VCaP (cell line): ENCODE results near the gene SLC16A4.
A peak's percentile ranks its signal among the peaks of the same experiment; 100 is the strongest.
"Not testable (repeated sequence)": the region's sequence is repeated elsewhere in the genome, so short reads cannot be mapped to it uniquely, and the experiment has no call there.

Experiments
- H3K27ac ChIP-seq: fragments of 450-650 bp; 2 replicates; pipeline ENCODE4 v1.5.1; 2017
- CTCF ChIP-seq: fragments of 450-650 bp; conservative IDR thresholded peaks from 2 replicates; pipeline ENCODE4 v1.5.1; 2017; ENCODE audit warnings: mild to moderate bottlenecking, moderate library complexity

SLC16A4 gene

DNA sequence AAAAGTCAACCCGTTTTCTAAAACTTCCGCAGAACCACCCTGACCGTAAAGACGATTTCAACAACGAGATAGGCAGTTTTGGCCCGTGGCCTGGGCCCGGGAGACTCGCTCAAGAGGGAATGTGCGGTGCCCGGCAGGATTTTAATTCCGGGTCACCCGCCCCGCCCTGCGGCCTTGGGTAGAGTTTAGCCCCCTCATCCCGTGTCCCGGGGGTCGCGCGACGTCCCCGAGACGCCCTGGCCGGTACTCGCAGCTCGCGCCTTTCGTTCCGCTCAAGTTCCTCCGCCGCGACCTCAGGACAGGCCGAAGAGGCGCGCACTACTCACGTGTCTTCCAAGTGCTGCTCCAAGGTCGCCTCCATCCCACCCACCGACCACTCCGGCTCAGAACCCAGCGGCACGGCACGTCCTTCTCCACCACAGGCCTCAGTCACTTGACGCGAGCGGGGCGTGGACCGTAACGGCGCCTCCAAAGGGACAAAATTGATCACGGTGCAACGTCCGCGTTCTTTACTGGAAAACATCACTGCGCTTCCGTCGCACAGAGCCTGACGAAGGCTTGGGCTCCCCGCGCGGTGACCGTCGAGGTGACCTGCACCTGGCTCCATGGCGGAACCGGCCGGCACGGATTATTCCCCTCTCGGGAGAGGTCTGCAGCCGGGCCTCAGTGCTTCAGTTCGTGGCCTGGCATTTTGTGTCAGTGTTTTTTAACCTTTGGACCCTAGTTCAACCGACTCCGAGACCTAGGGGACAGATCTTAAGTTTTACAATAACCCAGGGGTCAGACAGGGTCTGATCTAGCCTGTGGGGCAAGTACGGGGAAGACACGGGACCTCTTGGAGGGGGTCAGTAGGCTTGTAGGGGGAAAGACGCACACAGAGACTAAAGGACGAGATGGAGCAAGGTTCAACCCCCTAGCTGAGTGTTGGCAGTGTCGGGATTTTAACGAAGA lies 16.7 kb upstream of the SLC16A4 start, which contains the start of gene LAMTOR5:
Gene LAMTOR5 (minus strand): TSS at position 435 of the 951 bp plus-strand sequence. CDS start 74 bp downstream, at position 361.
- TF ChIP-seq CTCF = no peak
- H3K27ac ChIP-seq = peak within 1 kb of the TSS; percentile 89

GRCh38 chr1:110406407-110406806 lies 15.6 kb upstream of the SLC16A4 start:
- H3K27ac ChIP-seq = peak overlapping the region; percentile 89

DNA sequence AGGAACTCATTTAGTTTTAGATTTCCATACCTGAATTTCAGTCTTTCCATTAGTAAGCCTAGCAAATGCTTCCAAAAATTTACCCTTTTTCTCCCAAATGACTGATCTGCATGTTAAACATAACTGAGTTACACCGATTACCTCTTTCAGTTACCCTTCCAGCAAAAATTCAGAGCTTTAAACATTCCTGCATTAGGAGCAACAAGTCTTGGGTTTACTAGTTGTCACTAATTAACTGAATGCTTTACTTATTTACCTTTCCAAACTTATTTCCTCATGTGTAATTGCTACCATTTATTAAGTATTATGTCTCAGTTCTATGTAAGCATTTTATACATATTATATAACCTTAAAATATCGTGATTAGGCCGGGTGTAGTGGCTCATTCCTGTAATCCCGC lies 13.6 kb upstream of the SLC16A4 start:
- no peak for TF ChIP-seq CTCF
- no peak overlapping the region for H3K27ac ChIP-seq

GRCh38 chr1:110403805-110404204 lies 13.0 kb upstream of the SLC16A4 start:
- H3K27ac ChIP-seq = no peak overlapping the region
- no peak for TF ChIP-seq CTCF

DNA sequence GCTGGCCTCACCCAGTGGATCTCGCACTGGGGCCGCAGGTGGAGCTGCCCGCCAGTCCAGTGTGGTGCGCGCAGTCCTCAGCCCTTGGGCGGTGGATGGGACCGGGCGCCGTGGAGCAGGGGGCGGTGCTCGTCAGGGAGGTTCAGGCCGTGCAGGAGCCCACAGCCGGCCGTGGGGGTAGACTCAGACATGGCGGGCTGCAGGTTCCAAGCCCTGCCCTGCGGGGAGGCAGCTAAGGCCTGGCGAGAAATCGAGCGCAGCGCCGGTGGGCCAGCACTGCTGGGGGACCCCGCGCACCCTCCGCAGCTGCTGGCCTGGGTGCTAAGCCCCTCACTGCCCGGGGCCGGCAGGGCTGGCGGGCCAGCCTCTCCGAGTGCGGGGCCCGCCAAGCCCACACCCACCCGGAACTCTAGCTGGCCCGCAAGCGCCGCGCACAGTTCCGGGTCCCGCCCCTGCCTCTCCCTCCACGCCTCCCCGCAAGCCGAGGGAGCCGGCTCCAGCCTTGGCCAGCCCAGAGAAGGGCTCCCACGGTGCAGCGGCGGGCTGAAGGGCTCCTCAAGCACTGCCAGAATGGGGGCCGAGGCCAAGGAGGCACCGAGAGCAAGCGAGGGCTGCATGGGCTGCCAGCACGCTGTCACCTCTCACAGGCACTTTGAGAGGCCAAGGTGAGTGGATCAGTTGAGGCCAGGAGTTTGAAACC lies 5.6 kb upstream of the SLC16A4 start:
- not testable (repeated sequence) for H3K27ac ChIP-seq

DNA sequence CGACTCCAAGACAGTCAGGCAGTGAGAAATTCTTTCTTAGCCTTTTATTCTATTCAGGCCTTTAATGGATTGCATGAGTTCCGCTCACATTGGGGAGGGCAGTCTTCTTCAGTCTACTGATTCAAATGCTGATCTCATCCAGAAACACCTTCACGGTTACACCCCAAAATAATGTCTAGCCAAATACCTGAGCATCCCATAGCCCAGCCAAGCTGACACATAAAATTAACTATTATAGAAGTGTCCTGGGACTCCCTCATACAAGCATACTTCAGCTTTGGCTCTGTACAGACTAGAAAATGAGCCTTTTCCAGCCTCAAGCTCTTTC lies 3.6 kb upstream of the SLC16A4 start:
- no peak for TF ChIP-seq CTCF
- H3K27ac ChIP-seq = no peak overlapping the region

GRCh38 chr1:110393691-110394492 lies 3.1 kb upstream of the SLC16A4 start:
- no peak overlapping the region for H3K27ac ChIP-seq

More at GRCh38 chr1:110393691-110394492, 3.1 kb upstream of the SLC16A4 start:
- TF ChIP-seq CTCF = no peak
